ENCODE data around the gene NLGN2. TPM values are rescaled to one million over a fixed set of nuclear protein-coding genes. Genes with fewer than 3 reads are reported as not detected.

The NLGN2 gene
- total and polyA plus RNA-seq, 5 experiments from 2014 or later: 0.03 to 14.7 (median 0.23) TPM

Other genes with a start within 250 kb of the NLGN2 start
Only the 30 nearest of the 39 such genes appear.
- 10 to 100 TPM; 80.7 to 81.5 TPM for gene DVL2, start 173.3 kb upstream of the NLGN2 start, total RNA-seq
- 10 to 100 TPM; 19.3 to 26.5 (median 19.3) TPM for gene DVL2, start 173.3 kb upstream of the NLGN2 start, polyA plus RNA-seq
- gene PHF23, start 168.4 kb upstream of the NLGN2 start, total RNA-seq: 10 to 100 TPM; 49.9 to 53.9 TPM
- 10 to 100 TPM; 18.1 to 35.7 (median 22.2) TPM for gene PHF23, start 168.4 kb upstream of the NLGN2 start, polyA plus RNA-seq
- 100 to 1,000 TPM; 268 to 280 TPM for gene GABARAP, start 165.4 kb upstream of the NLGN2 start, total RNA-seq
- 100 to 1,000 TPM; 799 to 964 (median 817) TPM for gene GABARAP, start 165.4 kb upstream of the NLGN2 start, polyA plus RNA-seq
- 100 to 1,000 TPM; 138 to 142 TPM for gene CTDNEP1, start 156.1 kb upstream of the NLGN2 start, total RNA-seq
- gene CTDNEP1, start 156.1 kb upstream of the NLGN2 start, polyA plus RNA-seq: 10 to 100 TPM; 33.6 to 42.3 (median 39.7) TPM
- 10 to 100 TPM; 35.1 to 36.1 TPM for gene ELP5, start 155.6 kb upstream of the NLGN2 start, total RNA-seq
- gene ELP5, start 155.6 kb upstream of the NLGN2 start, polyA plus RNA-seq: 10 to 100 TPM; 55.5 to 94.0 (median 70.8) TPM
- gene CLDN7, start 145.4 kb upstream of the NLGN2 start, total RNA-seq: 1 to 10 TPM; 4.2 to 7.4 TPM
- gene CLDN7, start 145.4 kb upstream of the NLGN2 start, polyA plus RNA-seq: 1 to 10 TPM; 5.7 to 8.6 (median 7.1) TPM
- not detected for gene SLC2A4, start 126.1 kb upstream of the NLGN2 start, total RNA-seq
- gene SLC2A4, start 126.1 kb upstream of the NLGN2 start, polyA plus RNA-seq: not detected
- 1 to 10 TPM in 1 of 2 experiments, under 1 TPM in 1; 0.66 to 1.2 TPM for gene YBX2, start 113.2 kb upstream of the NLGN2 start, total RNA-seq
- not detected for gene YBX2, start 113.2 kb upstream of the NLGN2 start, polyA plus RNA-seq
- 100 to 1,000 TPM; 308 to 327 TPM for gene EIF5A, start 100.2 kb upstream of the NLGN2 start, total RNA-seq
- 100 to 1,000 TPM; 209 to 690 (median 643) TPM for gene EIF5A, start 100.2 kb upstream of the NLGN2 start, polyA plus RNA-seq
- gene GPS2, start 92.5 kb upstream of the NLGN2 start, total RNA-seq: 100 to 1,000 TPM; 146 to 147 TPM
- 100 to 1,000 TPM in 1 of 3 donors, 10 to 100 TPM in 2; 75.7 to 107 (median 98.6) TPM for gene GPS2, start 92.5 kb upstream of the NLGN2 start, polyA plus RNA-seq
- 10 to 100 TPM; 74.7 to 82.7 TPM for gene NEURL4, start 78.5 kb upstream of the NLGN2 start, total RNA-seq
- gene NEURL4, start 78.5 kb upstream of the NLGN2 start, polyA plus RNA-seq: 1 to 10 TPM in 2 of 3 donors, under 1 TPM in 1; 0.90 to 2.7 (median 1.1) TPM
- 100 to 1,000 TPM; 450 to 466 TPM for gene ACAP1, start 71.3 kb upstream of the NLGN2 start, total RNA-seq
- gene ACAP1, start 71.3 kb upstream of the NLGN2 start, polyA plus RNA-seq: 100 to 1,000 TPM; 246 to 295 (median 283) TPM
- gene KCTD11, start 55.7 kb upstream of the NLGN2 start, total RNA-seq: 1 to 10 TPM; 4.6 to 5.0 TPM
- 1 to 10 TPM; 1.2 to 1.6 (median 1.3) TPM for gene KCTD11, start 55.7 kb upstream of the NLGN2 start, polyA plus RNA-seq
- not detected for gene TMEM95, start 52.7 kb upstream of the NLGN2 start, total RNA-seq
- gene TMEM95, start 52.7 kb upstream of the NLGN2 start, polyA plus RNA-seq: not detected
- 10 to 100 TPM; 20.8 to 23.1 TPM for gene TNK1, start 26.8 kb upstream of the NLGN2 start, total RNA-seq
- 1 to 10 TPM; 5.8 to 8.5 (median 7.6) TPM for gene TNK1, start 26.8 kb upstream of the NLGN2 start, polyA plus RNA-seq
- gene PLSCR3, start 13.3 kb upstream of the NLGN2 start, total RNA-seq: 10 to 100 TPM; 75.8 to 79.4 TPM
- gene PLSCR3, start 13.3 kb upstream of the NLGN2 start, polyA plus RNA-seq: 100 to 1,000 TPM in 2 of 3 donors, 10 to 100 TPM in 1; 90.5 to 152 (median 125) TPM
- gene TMEM256, start 3.7 kb upstream of the NLGN2 start, total RNA-seq: 10 to 100 TPM; 45.4 to 50.9 TPM
- gene TMEM256, start 3.7 kb upstream of the NLGN2 start, polyA plus RNA-seq: 10 to 100 TPM; 62.6 to 96.5 (median 81.4) TPM
- gene SPEM1, start 12.5 kb downstream of the NLGN2 start, total RNA-seq: not detected
- not detected for gene SPEM1, start 12.5 kb downstream of the NLGN2 start, polyA plus RNA-seq
- not detected for gene SPEM2, start 17.8 kb downstream of the NLGN2 start, total RNA-seq
- not detected for gene SPEM2, start 17.8 kb downstream of the NLGN2 start, polyA plus RNA-seq
- gene SPEM3, start 21.0 kb downstream of the NLGN2 start, total RNA-seq: not detected
- gene SPEM3, start 21.0 kb downstream of the NLGN2 start, polyA plus RNA-seq: not detected
- gene TMEM102, start 27.6 kb downstream of the NLGN2 start, total RNA-seq: 10 to 100 TPM; 12.2 to 12.8 TPM
- gene TMEM102, start 27.6 kb downstream of the NLGN2 start, polyA plus RNA-seq: 10 to 100 TPM in 2 of 3 donors, 1 to 10 TPM in 1; 9.8 to 19.1 (median 12.1) TPM
- gene FGF11, start 31.7 kb downstream of the NLGN2 start, total RNA-seq: 1 to 10 TPM; 2.4 to 3.0 TPM
- gene FGF11, start 31.7 kb downstream of the NLGN2 start, polyA plus RNA-seq: under 1 TPM; 0.10 to 0.32 (median 0.22) TPM
- gene CHRNB1, start 37.2 kb downstream of the NLGN2 start, total RNA-seq: 1 to 10 TPM; 5.4 to 7.3 TPM
- 10 to 100 TPM; 18.1 to 24.5 (median 24.3) TPM for gene CHRNB1, start 37.2 kb downstream of the NLGN2 start, polyA plus RNA-seq
- gene ZBTB4, start 71.8 kb downstream of the NLGN2 start, total RNA-seq: 100 to 1,000 TPM; 101 to 104 TPM
- 10 to 100 TPM; 16.8 to 28.4 (median 19.7) TPM for gene ZBTB4, start 71.8 kb downstream of the NLGN2 start, polyA plus RNA-seq
- not detected for gene SLC35G6, start 73.6 kb downstream of the NLGN2 start, total RNA-seq
- not detected for gene SLC35G6, start 73.6 kb downstream of the NLGN2 start, polyA plus RNA-seq
- gene POLR2A, start 76.5 kb downstream of the NLGN2 start, total RNA-seq: 100 to 1,000 TPM; 186 to 193 TPM
- gene POLR2A, start 76.5 kb downstream of the NLGN2 start, polyA plus RNA-seq: 10 to 100 TPM; 31.1 to 68.0 (median 47.3) TPM
- gene TNFSF12, start 141.2 kb downstream of the NLGN2 start, total RNA-seq: 10 to 100 TPM; 25.7 to 26.6 TPM
- 10 to 100 TPM; 19.3 to 28.6 (median 25.8) TPM for gene TNFSF12, start 141.2 kb downstream of the NLGN2 start, polyA plus RNA-seq
- gene TNFSF13, start 150.9 kb downstream of the NLGN2 start, total RNA-seq: 1 to 10 TPM; 2.9 to 3.0 TPM
- 1 to 10 TPM; 1.2 to 3.7 (median 2.1) TPM for gene TNFSF13, start 150.9 kb downstream of the NLGN2 start, polyA plus RNA-seq
- 10 to 100 TPM; 48.0 to 56.8 TPM for gene SENP3, start 154.1 kb downstream of the NLGN2 start, total RNA-seq
- gene SENP3, start 154.1 kb downstream of the NLGN2 start, polyA plus RNA-seq: 10 to 100 TPM; 13.8 to 14.1 (median 14.0) TPM
- 1 to 10 TPM; 4.4 to 4.6 TPM for gene CD68, start 171.8 kb downstream of the NLGN2 start, total RNA-seq
- under 1 TPM; 0.15 to 0.59 (median 0.31) TPM for gene CD68, start 171.8 kb downstream of the NLGN2 start, polyA plus RNA-seq